ENCODE measurements around the gene TTC23L. TPM values are rescaled to one million over a fixed set of nuclear protein-coding genes. Genes with fewer than 3 reads are reported as not detected.

Gene TTC23L
- total and polyA plus RNA-seq, 2 donors (not counting 1 experiment from before 2014, with no cell fraction given) = 0.24 to 0.33 TPM

DNA sequence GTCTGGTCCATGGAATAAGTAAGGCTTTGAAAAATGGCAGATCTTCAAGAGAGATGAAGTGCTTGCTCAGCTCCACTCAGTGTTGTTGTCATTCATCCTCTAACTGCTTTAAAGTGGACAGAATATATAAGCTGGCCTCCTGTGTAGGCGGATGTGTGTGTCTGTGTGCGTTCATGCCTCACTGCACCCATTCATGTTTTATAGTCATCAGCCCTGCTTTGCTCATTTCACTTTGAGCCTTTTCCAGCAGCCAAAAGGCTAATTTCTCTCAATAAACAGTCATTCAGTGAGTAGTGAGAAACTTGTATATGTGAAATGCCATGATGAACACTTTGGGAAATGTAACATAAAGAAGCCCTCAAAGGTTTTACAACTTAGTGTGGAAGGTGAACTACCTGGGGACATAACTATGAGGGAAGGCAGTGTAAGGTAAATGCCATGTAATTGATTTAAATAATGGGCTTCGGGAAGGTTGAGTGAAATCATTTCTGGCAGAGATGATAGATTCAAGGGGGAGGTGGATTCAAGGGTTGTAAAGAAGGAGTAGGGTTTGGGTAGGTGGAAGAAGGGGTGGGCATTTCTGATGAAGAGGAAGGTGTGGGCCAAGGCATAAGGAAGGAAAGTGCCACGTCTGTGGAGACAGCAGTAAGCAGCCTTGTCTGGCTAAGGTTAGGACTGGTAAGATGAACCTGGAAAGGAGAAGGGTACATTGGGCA is 15.7 kb downstream of the TTC23L start:
- no peaks in the 10 kb centered on the region for H3K9me3 ChIP-seq (ENCODE audit: control insufficient read depth, insufficient read depth, low read depth, low read length)
- no peak overlapping the region for H3K27ac ChIP-seq (ENCODE audit: insufficient read depth, low read length)
- no peak for TF ChIP-seq CTCF (conservative IDR thresholded peaks at IDR 0.05 in 1 of 2, IDR thresholded peaks at IDR 0.05 in 1 of 2; ENCODE audit: low read depth in 1 of 2, low read length in 2 of 2)
- TF ChIP-seq EZH2 (IDR thresholded peaks at IDR 0.05; ENCODE audit: low read length, missing control alignments) = no peak
- H3K79me2 ChIP-seq (ENCODE audit: control insufficient read depth, insufficient read depth, low read length) = no peaks in the 10 kb centered on the region
- H3K36me3 ChIP-seq (ENCODE audit: control insufficient read depth, insufficient read depth, low read length) = no peaks in the 10 kb centered on the region
- H3K9ac ChIP-seq (ENCODE audit: insufficient read depth, low read length) = no peak overlapping the region
- H4K20me1 ChIP-seq (ENCODE audit: control insufficient read depth, extremely low read depth, insufficient read depth, low read length) = no peaks in the 10 kb centered on the region
- no peaks in the 10 kb centered on the region for H3K27me3 ChIP-seq (ENCODE audit: control insufficient read depth, insufficient read depth, low read length)
- H2AFZ ChIP-seq (ENCODE audit: low read length) = no peak overlapping the region
- H3K4me1 ChIP-seq (ENCODE audit: control insufficient read depth, extremely low read depth, insufficient read depth, low read length) = no peaks in the 10 kb centered on the region
- no peak overlapping the region for H3K4me3 ChIP-seq (replicated peaks in 1 of 4; ENCODE audit: control extremely low read depth in 1 of 4, insufficient read depth in 1 of 4, low read depth in 3 of 4, low read length in 4 of 4)
- H3K4me2 ChIP-seq (ENCODE audit: extremely low read depth, insufficient read depth, low read length) = no peak overlapping the region
- DNase-seq (ENCODE audit: low read depth in 2 of 2) = peak in 1 of 2 donors; percentile 86

- DNase-seq (ENCODE audit: low read depth in 2 of 2) = peak; percentile 20 to 39
- Histone ChIP-seq H3K9me3 (ENCODE audit: control insufficient read depth, insufficient read depth, low read depth, low read length) (no peaks in the 10 kb centered on the region), H3K4me1 (ENCODE audit: control insufficient read depth, extremely low read depth, insufficient read depth, low read length) (no peaks in the 10 kb centered on the region), H3K36me3 (ENCODE audit: control insufficient read depth, insufficient read depth, low read length) (no peaks in the 10 kb centered on the region), H3K9ac (ENCODE audit: insufficient read depth, low read length) (no peak overlapping the region), H2AFZ (ENCODE audit: low read length) (no peak overlapping the region), H3K4me2 (ENCODE audit: extremely low read depth, insufficient read depth, low read length) (no peak overlapping the region), H3K27ac (ENCODE audit: insufficient read depth, low read length) (no peak overlapping the region), H3K79me2 (ENCODE audit: control insufficient read depth, insufficient read depth, low read length) (no peaks in the 10 kb centered on the region), H3K27me3 (ENCODE audit: control insufficient read depth, insufficient read depth, low read length) (no peaks in the 10 kb centered on the region), H3K4me3 (replicated peaks in 1 of 4; ENCODE audit: control extremely low read depth in 1 of 4, insufficient read depth in 1 of 4, low read depth in 3 of 4, low read length in 4 of 4) (no peak overlapping the region), H4K20me1 (ENCODE audit: control insufficient read depth, extremely low read depth, insufficient read depth, low read length) (no peaks in the 10 kb centered on the region)
- TF ChIP-seq EZH2 (IDR thresholded peaks at IDR 0.05; ENCODE audit: low read length, missing control alignments) (no peak), CTCF (conservative IDR thresholded peaks at IDR 0.05 in 1 of 2, IDR thresholded peaks at IDR 0.05 in 1 of 2; ENCODE audit: low read depth in 1 of 2, low read length in 2 of 2) (no peak)
These were observed 18.2 kb downstream of the TTC23L start for GRCh38 chr5:34857161-34857560.

DNA sequence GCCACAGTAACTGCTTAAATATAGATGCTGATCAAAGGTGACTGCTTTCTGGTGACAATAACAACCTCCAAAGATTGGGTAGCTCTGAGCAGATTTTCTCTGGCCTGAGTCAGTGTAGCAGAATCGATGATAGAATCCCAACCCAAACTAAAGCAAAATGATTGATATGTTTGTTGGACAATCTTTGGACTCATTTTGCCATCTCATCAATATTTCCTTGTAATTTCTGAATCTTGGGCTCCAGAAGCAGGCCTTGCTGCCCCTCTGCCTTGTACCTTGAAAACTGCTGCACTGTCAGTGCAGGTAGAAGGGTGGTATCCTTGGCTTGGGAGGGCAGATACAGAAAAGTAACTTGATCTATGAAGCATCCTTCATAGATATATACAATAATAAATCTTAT is 18.9 kb downstream of the TTC23L start:
- Histone ChIP-seq H3K36me3 (ENCODE audit: control insufficient read depth, insufficient read depth, low read length) (no peaks in the 10 kb centered on the region), H3K79me2 (ENCODE audit: control insufficient read depth, insufficient read depth, low read length) (no peaks in the 10 kb centered on the region), H3K9me3 (ENCODE audit: control insufficient read depth, insufficient read depth, low read depth, low read length) (no peaks in the 10 kb centered on the region), H4K20me1 (ENCODE audit: control insufficient read depth, extremely low read depth, insufficient read depth, low read length) (no peaks in the 10 kb centered on the region), H3K4me1 (ENCODE audit: control insufficient read depth, extremely low read depth, insufficient read depth, low read length) (no peaks in the 10 kb centered on the region), H3K9ac (ENCODE audit: insufficient read depth, low read length) (no peak overlapping the region), H3K27me3 (ENCODE audit: control insufficient read depth, insufficient read depth, low read length) (no peaks in the 10 kb centered on the region), H3K4me3 (replicated peaks in 1 of 4; ENCODE audit: control extremely low read depth in 1 of 4, insufficient read depth in 1 of 4, low read depth in 3 of 4, low read length in 4 of 4) (no peak overlapping the region), H2AFZ (ENCODE audit: low read length) (no peak overlapping the region), H3K4me2 (ENCODE audit: extremely low read depth, insufficient read depth, low read length) (no peak overlapping the region), H3K27ac (ENCODE audit: insufficient read depth, low read length) (no peak overlapping the region)
- TF ChIP-seq EZH2 (IDR thresholded peaks at IDR 0.05; ENCODE audit: low read length, missing control alignments) (no peak), CTCF (conservative IDR thresholded peaks at IDR 0.05 in 1 of 2, IDR thresholded peaks at IDR 0.05 in 1 of 2; ENCODE audit: low read depth in 1 of 2, low read length in 2 of 2) (no peak)
- DNase-seq (ENCODE audit: low read depth in 2 of 2) = no peak
